ENCODE results near the gene FBLN1. TPM values are rescaled to one million over a fixed set of nuclear protein-coding genes. Genes with fewer than 3 reads are reported as not detected.

Gene FBLN1
- total and polyA plus RNA-seq, 2 of the 13 experiments (the other 11 are each of a cell fraction or from before 2014, with no cell fraction given): 37.3 to 103 TPM

DNA sequence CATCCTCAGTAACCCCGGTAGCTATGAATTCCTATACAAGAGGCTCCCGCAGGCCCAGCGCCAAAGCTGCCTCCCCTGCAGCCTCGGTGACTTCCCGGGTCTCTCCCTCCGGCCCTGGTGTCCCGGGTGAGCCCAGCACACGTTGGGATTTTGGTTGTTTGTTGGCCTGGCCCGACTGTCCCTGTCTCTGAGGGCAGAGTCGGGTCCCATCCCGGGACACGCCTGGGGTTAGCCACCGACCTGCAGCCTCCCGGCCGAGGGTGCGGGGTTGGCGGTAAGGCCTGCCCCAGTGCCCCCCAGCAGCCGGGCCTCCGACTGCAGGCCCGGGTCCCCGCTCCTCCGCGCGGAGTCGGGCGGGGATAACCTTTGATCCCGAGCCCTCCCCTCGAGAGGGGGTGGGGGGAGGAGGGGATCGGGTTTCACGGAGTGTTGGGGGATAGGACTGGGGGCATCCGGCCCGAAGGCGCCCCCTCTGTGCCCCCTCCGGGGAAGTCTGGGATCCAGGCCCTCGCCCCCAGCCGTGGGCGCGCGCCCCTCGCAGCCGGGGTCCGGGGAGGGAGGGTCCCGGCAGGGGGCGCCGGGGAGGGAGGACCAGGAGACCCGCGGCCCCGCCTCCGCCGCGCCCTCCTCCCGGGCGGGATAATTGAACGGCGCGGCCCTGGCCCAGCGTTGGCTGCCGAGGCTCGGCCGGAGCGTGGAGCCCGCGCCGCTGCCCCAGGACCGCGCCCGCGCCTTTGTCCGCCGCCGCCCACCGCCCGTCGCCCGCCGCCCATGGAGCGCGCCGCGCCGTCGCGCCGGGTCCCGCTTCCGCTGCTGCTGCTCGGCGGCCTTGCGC is at the start of gene FBLN1 (continued):
- TF ChIP-seq ZMYM3 (CRISPR knock-in tag; IDR thresholded peaks at IDR 0.05): 0 out of 2 replicates have a peak, but pooled peaks have one; percentile 75
- TF ChIP-seq ZNF329 (CRISPR knock-in tag; IDR thresholded peaks at IDR 0.05; ENCODE audit: low read depth): peak; percentile 72; the same call in 1 of the 2 replicates
- TF ChIP-seq PRPF4 (IDR thresholded peaks at IDR 0.05; ENCODE audit: low read depth, low read length, poor library complexity, severe bottlenecking): no peak
- TF ChIP-seq, protein P1, sequence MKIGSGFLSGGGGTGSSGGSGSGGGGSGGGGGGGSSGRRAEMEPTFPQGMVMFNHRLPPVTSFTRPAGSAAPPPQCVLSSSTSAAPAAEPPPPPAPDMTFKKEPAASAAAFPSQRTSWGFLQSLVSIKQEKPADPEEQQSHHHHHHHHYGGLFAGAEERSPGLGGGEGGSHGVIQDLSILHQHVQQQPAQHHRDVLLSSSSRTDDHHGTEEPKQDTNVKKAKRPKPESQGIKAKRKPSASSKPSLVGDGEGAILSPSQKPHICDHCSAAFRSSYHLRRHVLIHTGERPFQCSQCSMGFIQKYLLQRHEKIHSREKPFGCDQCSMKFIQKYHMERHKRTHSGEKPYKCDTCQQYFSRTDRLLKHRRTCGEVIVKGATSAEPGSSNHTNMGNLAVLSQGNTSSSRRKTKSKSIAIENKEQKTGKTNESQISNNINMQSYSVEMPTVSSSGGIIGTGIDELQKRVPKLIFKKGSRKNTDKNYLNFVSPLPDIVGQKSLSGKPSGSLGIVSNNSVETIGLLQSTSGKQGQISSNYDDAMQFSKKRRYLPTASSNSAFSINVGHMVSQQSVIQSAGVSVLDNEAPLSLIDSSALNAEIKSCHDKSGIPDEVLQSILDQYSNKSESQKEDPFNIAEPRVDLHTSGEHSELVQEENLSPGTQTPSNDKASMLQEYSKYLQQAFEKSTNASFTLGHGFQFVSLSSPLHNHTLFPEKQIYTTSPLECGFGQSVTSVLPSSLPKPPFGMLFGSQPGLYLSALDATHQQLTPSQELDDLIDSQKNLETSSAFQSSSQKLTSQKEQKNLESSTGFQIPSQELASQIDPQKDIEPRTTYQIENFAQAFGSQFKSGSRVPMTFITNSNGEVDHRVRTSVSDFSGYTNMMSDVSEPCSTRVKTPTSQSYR (CRISPR knock-in tag; IDR thresholded peaks at IDR 0.05; ENCODE audit: borderline replicate concordance): peak; percentile 90
- TF ChIP-seq, protein P2, sequence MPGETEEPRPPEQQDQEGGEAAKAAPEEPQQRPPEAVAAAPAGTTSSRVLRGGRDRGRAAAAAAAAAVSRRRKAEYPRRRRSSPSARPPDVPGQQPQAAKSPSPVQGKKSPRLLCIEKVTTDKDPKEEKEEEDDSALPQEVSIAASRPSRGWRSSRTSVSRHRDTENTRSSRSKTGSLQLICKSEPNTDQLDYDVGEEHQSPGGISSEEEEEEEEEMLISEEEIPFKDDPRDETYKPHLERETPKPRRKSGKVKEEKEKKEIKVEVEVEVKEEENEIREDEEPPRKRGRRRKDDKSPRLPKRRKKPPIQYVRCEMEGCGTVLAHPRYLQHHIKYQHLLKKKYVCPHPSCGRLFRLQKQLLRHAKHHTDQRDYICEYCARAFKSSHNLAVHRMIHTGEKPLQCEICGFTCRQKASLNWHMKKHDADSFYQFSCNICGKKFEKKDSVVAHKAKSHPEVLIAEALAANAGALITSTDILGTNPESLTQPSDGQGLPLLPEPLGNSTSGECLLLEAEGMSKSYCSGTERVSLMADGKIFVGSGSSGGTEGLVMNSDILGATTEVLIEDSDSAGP (CRISPR knock-in tag; IDR thresholded peaks at IDR 0.05; ENCODE audit: borderline replicate concordance): 0 out of 2 replicates have a peak, but pooled peaks have one; percentile 75
- peak; percentile 72; the same call in 1 of the 2 replicates for TF ChIP-seq ATF7-NPFF (CRISPR knock-in tag; IDR thresholded peaks at IDR 0.05; ENCODE audit: low read depth)
- peak; percentile 89; the same call in 1 of the 2 replicates for TF ChIP-seq ZNF674 (CRISPR knock-in tag; IDR thresholded peaks at IDR 0.05; ENCODE audit: low read depth)
- TF ChIP-seq HNRNPL (IDR thresholded peaks at IDR 0.05; ENCODE audit: low read depth, low read length): no peak
- no peak for TF ChIP-seq THYN1 (CRISPR knock-in tag; IDR thresholded peaks at IDR 0.05; ENCODE audit: borderline replicate concordance, low read depth)
- TF ChIP-seq GATA4 (IDR thresholded peaks at IDR 0.05; ENCODE audit: borderline replicate concordance, low read depth): peak; percentile 23; the same call in 1 of the 2 replicates
- peak; percentile 62 for TF ChIP-seq FOXP4 (CRISPR knock-in tag; IDR thresholded peaks at IDR 0.05)
- TF ChIP-seq SIN3A (IDR thresholded peaks at IDR 0.05; ENCODE audit: borderline replicate concordance, low read depth, low read length): peak; percentile 93; the same call in 1 of the 2 replicates
- TF ChIP-seq BCL3 (CRISPR knock-in tag; IDR thresholded peaks at IDR 0.05): peak; percentile 79
- TF ChIP-seq, protein P3, sequence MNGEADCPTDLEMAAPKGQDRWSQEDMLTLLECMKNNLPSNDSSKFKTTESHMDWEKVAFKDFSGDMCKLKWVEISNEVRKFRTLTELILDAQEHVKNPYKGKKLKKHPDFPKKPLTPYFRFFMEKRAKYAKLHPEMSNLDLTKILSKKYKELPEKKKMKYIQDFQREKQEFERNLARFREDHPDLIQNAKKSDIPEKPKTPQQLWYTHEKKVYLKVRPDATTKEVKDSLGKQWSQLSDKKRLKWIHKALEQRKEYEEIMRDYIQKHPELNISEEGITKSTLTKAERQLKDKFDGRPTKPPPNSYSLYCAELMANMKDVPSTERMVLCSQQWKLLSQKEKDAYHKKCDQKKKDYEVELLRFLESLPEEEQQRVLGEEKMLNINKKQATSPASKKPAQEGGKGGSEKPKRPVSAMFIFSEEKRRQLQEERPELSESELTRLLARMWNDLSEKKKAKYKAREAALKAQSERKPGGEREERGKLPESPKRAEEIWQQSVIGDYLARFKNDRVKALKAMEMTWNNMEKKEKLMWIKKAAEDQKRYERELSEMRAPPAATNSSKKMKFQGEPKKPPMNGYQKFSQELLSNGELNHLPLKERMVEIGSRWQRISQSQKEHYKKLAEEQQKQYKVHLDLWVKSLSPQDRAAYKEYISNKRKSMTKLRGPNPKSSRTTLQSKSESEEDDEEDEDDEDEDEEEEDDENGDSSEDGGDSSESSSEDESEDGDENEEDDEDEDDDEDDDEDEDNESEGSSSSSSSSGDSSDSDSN (CRISPR knock-in tag; IDR thresholded peaks at IDR 0.05): peak; percentile 97

All from HepG2 (cell line).